Measurements from ENCODE around the gene ASPHD2. TPM values are rescaled to one million over a fixed set of nuclear protein-coding genes. Genes with fewer than 3 reads are reported as not detected.

ASPHD2 gene
- total RNA-seq, 1 experiment from 2014 or later = 7.1 TPM

DNA sequence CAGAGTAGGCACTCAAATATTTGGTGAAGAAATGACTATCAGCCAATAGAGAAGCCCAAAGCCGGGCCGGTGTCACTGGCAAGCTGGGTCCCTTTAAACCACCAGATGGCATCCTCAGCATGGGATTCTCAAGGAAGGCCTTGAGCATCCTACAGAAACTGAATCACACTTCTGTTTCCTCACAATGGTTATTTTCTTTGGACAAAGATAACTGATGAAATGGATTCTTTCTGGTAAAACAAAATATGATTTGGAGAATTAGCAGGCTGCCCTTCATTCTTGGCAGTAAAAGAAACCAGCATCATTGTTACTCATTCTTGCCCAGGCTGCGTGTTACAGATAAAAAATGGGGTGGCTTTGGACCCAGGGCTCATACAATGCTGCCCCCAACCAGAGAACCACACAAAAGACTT, 30.3 kb upstream of the ASPHD2 start:
- no CpG with 5 or more reads among the region's 3 CpGs for WGBS (ENCODE audit: extremely low coverage, insufficient read length, low lambda C conversion rate)
- TF ChIP-seq, protein P1, sequence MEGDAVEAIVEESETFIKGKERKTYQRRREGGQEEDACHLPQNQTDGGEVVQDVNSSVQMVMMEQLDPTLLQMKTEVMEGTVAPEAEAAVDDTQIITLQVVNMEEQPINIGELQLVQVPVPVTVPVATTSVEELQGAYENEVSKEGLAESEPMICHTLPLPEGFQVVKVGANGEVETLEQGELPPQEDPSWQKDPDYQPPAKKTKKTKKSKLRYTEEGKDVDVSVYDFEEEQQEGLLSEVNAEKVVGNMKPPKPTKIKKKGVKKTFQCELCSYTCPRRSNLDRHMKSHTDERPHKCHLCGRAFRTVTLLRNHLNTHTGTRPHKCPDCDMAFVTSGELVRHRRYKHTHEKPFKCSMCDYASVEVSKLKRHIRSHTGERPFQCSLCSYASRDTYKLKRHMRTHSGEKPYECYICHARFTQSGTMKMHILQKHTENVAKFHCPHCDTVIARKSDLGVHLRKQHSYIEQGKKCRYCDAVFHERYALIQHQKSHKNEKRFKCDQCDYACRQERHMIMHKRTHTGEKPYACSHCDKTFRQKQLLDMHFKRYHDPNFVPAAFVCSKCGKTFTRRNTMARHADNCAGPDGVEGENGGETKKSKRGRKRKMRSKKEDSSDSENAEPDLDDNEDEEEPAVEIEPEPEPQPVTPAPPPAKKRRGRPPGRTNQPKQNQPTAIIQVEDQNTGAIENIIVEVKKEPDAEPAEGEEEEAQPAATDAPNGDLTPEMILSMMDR (conservative IDR thresholded peaks at IDR 0.05) = peak; percentile 83
- no peak overlapping the region for H2AK5ac ChIP-seq (ENCODE audit: insufficient read length, low read length)

More for the DNA sequence above, 30.3 kb upstream of the ASPHD2 start:
- no peak overlapping the region for H3K27ac Mint-ChIP-seq
- H3K18ac ChIP-seq (ENCODE audit: insufficient read length, low read depth, low read length) = no peak overlapping the region
- H2AFZ ChIP-seq (ENCODE audit: low read length) = no peak overlapping the region
- no peak overlapping the region for H2BK15ac ChIP-seq (ENCODE audit: low read depth, low read length)
- H2BK12ac ChIP-seq (ENCODE audit: insufficient read length, low read depth, low read length) = no peak overlapping the region
- H3K36me3 Mint-ChIP-seq (ENCODE audit: insufficient read depth in 1 of 3, low read depth in 3 of 3) = no peaks in the 10 kb centered on the region
- no peak overlapping the region for H4K5ac ChIP-seq (ENCODE audit: insufficient read length, low read depth, low read length)
- no peak overlapping the region for H3K56ac ChIP-seq (ENCODE audit: insufficient read length, low read depth, low read length)
- no peaks in the 10 kb centered on the region for H3K27me3 ChIP-seq (ENCODE audit: insufficient read depth, low read length)
- no peaks in the 10 kb centered on the region for H3K4me1 ChIP-seq (ENCODE audit: insufficient read depth, low read length)
- H4K8ac ChIP-seq (replicated peaks; ENCODE audit: insufficient read length, low read depth, low read length) = no peak overlapping the region
- H2BK5ac ChIP-seq (ENCODE audit: insufficient read length, low read length) = no peak overlapping the region
- H3K27ac ChIP-seq (ENCODE audit: insufficient read length, low read depth, low read length) = no peak overlapping the region
- H3K14ac ChIP-seq (ENCODE audit: insufficient read depth, low read length) = no peak overlapping the region
- H3K9me3 ChIP-seq (ENCODE audit: control insufficient read depth, low read depth, low read length) = no peaks in the 10 kb centered on the region
- DNase-seq = peak; percentile 63
- peaks cover 3% of the 10 kb centered on the region for H3K27me3 Mint-ChIP-seq (ENCODE audit: low read depth)
- no peak overlapping the region for H2BK120ac ChIP-seq (ENCODE audit: low read depth, low read length, poor library complexity, severe bottlenecking)
- H3K4me1 Mint-ChIP-seq = peaks cover 5 to 19% of the 10 kb centered on the region in 2 experiments
- no peaks in the 10 kb centered on the region for H3K9me3 Mint-ChIP-seq
- H3K23ac ChIP-seq (ENCODE audit: insufficient read length, low read depth, low read length) = no peak overlapping the region
- H2BK20ac ChIP-seq (ENCODE audit: low read depth, low read length, poor library complexity, severe bottlenecking) = no peak overlapping the region
- no peak overlapping the region for H3T11ph ChIP-seq (ENCODE audit: low read length)
- no peak overlapping the region for H3K9ac ChIP-seq (ENCODE audit: extremely low read depth, insufficient read length, low read length)
- no peaks in the 10 kb centered on the region for H3K79me2 ChIP-seq (ENCODE audit: insufficient read depth, low read length)
- H3K4ac ChIP-seq (ENCODE audit: low read depth, low read length) = no peak overlapping the region
- H3K23me2 ChIP-seq (ENCODE audit: insufficient read length, low read depth, low read length, poor library complexity, severe bottlenecking) = no peaks in the 10 kb centered on the region
- no peak overlapping the region for H4K91ac ChIP-seq (ENCODE audit: insufficient read length, low read depth, low read length)
- H3K4me3 Mint-ChIP-seq = no peak overlapping the region
- no peaks in the 10 kb centered on the region for H4K20me1 ChIP-seq (ENCODE audit: control insufficient read depth, insufficient read depth, insufficient read length)
- no peaks in the 10 kb centered on the region for H3K79me1 ChIP-seq (ENCODE audit: insufficient read depth, low read depth, low read length, poor library complexity, severe bottlenecking)
- no peak overlapping the region for H3K4me2 ChIP-seq (ENCODE audit: insufficient read depth, insufficient read length, low read length)
